ENCODE data around the gene LAMC3.
"Not testable (repeated sequence)": the region's sequence is repeated elsewhere in the genome, so short reads cannot be mapped to it uniquely, and the experiment has no call there.

Gene LAMC3

DNA sequence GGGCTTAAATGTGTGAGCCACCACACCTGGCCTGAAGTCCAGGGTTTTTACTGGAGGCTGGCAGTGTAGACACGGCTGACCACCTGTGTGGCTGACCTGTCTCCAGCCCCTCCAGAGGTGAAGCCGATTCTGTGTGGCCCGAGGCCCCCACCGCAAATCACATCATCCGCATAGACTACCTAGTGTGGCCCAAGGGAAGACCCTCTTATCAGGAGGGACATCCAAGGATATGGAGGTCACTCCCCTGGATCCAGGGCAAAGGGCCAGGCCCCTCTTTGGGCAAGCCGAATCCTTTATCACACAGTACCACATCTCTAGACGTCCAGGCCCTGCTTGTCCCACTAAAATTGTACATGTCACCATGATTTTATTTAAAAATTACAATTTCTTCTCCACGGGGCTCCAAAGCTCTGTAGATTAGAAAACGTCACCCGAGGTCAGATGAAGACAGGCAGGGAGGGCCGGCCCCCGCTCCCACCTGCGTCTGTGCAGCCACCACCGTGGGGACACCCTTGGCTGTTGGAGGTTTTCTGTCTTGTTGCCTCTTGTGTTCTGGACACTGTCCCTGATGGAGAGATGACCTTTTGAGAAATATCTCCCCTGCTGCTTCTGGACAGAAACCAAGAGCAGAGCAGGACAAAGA, 20.1 kb downstream of the LAMC3 start:
- DNase-seq (ENCODE audit: low read depth in 2 of 2) = no peak

DNA sequence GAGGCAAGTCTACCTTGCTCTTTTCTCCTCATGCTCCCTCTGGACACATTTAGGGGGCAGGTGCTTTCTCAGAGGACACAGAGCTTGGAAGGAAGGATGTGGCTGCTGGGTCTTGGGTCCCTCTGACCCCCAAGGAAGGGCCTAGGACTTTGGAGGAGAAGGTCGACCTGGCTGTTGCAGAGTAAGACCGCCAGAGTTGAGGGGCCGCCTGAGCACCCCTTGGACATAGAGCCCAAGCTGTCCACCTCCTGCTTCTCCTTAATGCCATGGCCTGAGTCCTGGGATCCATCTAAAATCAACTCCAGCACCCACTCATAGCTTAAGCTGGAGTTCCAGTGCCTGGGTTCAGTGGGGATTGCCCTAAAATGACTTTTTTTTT, 20.6 kb downstream of the LAMC3 start:
- DNase-seq (ENCODE audit: low read depth in 2 of 2) = no peak

DNA sequence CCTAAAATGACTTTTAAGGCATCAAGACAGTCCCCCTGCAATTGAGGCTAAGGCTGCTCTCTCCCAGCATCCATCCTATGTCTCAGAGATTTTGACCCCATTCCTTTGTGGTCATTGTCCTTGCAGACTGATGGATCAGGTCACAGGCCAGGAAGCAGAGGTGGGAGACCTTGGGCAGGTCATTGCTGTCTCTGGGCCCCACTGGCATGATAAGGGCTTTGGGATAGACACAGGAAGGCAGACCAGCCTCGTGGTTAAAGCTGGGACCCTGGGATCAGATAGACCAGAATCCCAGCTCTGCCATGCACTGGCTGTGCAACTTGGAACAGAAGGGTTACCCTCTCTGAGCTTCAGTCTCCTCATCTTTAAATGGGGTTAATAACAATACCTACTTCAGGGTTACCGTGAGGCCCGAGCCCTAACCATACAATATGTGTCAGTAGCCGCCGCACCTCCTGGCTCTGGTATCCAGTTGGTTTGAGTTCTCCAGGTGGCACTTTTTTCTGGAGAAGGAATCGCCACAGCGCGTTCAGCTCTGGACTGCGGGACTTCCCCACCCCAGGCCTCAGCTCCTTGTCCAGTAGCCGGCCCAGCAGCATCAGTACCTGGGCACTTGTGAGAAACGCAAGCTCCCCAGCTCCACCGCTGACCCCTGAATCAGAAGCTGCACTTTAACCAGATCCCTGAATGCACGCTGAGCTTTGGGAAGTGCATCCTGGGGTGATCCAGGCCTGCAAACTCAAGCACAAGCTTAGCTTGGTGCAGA, 21.4 kb downstream of the LAMC3 start:
- DNase-seq (ENCODE audit: low read depth in 2 of 2) = no peak

DNA sequence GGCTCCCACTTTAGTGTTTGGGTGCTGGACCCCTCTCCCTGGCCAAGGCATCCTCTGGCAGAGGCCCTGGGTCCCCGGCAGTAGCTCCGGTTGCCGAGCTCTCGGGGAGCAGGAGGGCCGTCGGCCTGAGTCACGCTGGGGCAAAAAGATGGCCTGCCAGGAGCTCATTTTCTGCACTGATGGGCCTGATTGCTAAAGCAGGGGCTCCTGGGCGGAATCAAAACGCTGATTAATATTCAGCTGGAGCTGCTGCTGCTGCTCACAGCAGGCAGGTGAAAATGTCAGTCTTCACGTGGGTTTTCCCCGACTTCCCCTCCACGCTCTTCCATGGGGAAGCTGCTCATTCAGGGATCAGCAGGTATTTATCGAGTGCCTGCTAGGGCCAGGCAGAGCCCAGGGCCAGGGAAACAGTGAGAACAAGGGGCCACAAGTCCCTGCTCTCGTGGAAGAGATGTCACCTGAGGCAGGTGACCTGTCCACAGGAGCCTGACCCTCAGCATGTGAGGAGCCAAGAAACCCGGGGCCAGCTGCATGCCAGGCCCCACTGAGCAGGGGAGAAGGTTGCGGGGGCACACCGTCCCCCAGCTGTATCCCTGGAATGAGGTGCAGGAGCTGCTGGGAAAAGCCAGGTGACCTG, 22.1 kb downstream of the LAMC3 start:
- DNase-seq (ENCODE audit: low read depth in 2 of 2) = no peak

DNA sequence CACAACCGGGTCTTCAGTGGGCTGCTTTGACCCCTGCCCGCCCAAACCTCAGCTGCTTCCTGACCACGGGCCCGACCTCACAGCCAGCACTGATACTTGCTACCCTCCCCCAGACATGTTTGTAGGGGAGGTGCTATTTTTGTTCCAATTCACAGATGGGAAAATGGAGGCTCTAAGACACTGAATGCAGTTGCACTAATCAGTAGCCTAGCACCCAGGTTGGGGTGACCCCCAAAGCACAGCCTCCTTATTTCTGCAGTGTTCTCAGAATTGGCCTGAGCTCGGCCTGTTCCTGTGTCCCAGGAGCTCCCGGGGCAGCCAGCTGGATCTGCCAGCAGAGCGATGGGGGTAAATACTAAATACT, 22.6 kb downstream of the LAMC3 start:
- DNase-seq (ENCODE audit: low read depth in 2 of 2) = no peak

DNA sequence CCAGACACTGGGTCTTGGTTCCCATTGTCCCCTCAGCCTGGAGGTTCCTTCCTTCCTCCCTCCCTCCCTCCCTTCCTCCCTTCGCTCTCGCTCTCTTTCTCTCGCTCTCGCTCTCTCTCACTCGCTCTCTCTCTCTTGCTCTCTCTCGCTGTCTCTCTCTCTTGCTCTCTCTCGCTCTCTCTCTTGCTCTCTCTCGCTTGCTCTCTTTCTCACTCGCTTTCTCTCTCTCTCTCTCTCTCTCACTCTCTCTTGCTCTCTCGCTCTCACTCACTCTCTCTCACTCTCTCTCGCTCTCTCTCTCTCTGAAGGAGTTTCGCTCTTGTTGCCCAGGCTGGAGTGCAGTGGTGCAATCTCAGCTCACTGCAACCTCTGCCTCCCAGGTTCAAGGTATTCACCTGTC, 23.4 kb downstream of the LAMC3 start:
- DNase-seq (ENCODE audit: low read depth in 2 of 2) = no peak

DNA sequence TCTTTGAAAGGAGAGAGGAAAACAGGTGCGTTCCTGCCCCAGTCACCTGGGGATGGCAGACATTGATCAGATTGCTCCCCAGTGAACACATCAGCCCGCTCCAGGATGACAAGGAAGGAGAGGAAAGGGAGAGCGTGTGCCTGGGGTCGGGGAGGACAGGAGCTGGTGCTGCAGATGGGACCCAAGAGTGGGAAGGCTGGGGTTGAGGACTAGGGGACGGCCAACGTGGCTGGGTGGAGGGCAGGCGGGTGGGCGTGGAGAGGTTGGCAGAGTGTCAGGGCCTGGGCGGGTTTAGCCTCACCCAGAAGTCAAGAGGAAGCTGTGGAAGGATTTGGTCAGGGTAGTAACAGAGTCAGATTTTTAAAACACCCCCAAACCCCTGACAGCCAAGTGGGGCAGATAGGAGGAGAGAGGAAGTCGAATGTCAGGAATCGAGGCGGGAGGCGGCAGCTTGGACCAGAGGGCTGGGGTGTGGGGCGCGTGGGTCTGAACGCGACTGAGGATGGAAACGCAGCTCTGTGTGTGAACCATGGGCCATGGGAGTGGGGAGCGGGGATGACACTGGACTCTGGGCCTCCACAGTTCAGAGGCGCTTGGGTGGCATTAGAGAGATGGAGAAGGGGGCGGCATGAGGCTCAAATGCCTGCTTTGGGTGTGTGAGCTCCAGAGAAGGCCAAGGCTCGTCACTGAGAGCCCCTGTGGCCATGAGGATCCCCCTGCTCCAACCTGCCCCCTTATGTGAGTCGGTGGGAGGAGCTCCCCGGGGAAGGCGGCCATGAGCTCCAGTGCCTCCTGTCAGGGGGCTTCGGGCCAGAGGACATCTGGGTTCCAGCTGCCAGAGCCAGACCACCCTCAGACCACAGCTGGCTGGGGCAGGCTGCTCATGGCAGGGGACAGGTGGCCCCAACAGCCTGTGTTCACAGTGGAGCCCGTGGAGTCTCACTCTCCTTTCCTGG, 24.6 kb downstream of the LAMC3 start:
- no peak for DNase-seq (ENCODE audit: low read depth in 2 of 2)

DNA sequence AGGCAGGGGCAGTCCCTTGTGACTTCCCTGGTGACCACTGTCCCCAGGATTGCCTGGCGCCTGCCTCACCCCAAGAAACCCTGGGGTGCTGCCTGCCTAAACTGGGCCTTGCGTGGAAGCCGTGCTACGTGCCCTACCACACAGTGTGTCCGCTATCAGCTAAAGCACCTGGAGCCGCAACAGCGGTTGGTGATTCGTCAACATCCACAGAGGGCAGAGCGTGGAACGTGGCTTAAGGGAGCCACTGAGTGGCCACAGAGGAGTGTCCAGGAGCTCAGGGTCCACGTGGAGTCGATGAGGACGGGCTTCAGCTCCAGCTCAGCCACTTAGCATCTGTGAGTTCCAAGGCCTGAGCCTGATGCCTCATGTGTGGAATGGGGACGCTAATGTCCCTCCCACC, 25.3 kb downstream of the LAMC3 start:
- DNase-seq (ENCODE audit: low read depth in 2 of 2) = no peak

DNA sequence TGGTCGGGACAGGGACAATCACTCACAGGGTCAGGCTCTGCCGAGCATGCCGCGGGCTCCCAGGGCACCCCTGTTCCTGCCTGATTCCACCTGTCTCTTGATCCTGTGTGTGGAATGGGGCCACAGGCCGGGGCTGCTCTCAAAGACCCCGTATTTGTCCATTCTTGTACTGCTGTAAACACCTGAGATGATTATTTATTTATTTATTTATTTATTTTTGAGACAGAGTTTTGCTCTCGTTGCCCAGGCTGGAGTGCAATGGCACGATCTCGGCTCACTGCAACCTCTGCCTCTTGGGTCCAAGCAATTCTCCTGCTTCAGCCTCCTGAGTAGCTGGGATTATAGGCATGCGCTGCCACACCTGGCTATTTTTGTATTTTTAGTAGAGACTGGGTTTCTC, 25.8 kb downstream of the LAMC3 start:
- not testable (repeated sequence) for DNase-seq (ENCODE audit: low read depth in 2 of 2)

DNA sequence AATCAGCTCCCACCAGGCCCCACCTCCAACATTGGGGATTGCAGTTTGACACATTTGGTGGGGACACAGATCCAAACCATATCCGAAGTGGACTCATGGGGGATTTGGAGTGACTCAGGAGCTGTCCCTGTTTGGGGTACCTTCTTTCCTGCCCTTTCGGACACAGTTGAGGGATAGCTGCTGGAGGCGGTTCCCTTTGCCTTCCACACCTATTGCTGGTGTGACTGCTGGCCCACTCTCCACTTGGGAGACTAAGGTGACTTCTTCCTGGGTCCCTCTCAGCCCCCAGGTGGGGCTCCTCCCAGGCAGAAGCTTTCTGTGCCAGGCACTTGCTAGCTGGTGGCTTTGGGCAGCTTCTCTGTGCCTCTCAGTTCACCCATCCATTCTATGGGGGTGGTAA, 26.6 kb downstream of the LAMC3 start:
- DNase-seq (ENCODE audit: low read depth in 2 of 2) = no peak

DNA sequence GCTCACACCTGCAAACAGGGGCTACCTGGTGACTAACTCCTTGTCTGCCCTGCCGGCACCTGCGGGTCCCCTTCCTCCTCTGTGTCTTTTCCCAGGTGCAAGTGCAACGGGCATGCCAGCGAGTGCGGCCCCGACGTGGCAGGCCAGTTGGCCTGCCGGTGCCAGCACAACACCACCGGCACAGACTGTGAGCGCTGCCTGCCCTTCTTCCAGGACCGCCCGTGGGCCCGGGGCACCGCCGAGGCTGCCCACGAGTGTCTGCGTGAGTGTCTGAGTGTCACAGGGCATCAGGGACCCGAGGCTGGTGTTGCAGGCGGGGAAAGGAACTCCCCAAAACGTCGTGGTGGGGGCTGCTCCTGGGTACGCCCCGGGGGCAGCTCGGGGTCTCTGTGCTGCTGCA, 27.1 kb downstream of the LAMC3 start:
- no peak for DNase-seq (ENCODE audit: low read depth in 2 of 2)

DNA sequence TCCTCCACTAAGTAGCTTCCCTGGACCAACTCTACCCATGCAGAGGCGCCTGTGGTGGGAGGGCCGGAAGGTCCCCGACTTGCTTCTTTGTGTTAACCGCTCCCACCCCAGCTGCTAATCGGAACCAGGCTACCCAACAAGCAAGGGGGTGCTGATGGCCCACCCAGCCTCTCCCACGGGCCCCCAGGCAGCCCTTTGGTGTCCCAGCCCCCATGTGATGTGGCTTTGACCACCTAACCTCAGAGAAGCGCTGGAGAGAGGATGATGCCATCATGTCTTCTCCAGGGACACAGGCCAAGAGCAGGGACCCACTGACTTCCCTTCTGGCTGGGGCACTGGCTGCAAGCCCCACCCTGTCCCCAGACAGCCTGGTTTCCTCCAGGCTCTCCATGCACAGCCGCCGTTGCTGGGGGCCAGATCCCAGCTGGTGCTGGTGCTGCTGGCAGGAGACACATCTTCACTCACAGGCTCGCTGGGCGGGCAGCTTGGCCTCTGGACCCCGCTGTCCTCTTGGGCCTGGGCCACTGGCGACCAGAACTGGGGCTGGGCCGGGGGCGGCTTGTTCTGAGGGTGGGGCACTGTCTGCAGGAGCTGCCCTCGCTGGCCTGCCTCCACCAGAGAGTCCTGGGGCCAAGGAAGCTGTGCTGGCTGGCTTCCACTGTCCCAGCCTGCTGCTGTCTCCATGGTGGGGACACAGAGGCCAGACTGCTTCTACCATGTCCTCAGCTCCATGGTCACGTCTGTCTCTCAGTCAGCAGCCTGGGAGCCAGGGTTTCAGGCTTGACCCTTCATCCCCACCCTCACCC, 27.8 kb downstream of the LAMC3 start:
- no peak for DNase-seq (ENCODE audit: low read depth in 2 of 2)

DNA sequence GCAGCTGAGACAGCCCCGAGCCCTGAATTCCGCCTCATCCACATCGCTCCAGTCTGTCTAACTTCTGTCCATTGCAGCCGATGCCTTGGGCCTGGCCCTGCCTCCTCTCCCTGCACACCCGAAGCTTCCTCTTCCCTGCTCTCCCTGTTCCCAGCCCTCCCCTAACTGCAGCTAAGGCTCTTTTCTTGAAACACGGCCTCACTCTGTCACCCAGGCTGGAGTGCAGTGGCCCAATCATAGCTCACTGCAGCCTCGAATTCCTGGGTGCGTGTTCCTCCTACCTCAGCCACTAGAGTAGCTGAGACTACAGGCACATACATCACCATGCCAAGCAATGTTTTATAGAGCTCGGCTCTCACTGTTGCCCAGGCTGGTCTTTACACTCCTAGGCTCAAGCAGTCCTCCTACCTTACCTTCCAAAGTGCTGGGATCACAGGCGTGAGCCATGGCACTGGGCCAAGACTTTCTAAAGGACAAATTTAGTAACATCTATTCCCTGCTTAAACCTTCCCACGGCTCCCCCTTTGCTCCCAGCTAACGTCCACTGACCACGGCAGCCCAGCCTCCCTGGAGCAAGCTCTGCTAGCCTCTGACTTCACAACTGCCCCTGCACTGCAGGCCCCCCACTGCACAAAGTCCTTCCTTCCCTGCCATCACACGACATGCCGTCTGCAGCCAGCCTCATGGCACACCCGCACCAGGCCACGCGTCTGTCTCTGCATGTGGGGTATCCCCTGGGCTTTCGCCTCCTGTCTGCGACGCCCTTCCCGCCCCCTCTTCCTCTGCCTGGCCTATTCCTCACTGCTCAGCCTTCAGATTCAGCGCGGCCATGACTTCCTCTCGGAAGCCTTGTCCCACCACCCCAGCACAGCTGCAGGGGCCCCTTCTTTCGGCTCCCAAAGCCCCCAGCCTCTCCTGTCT, 28.6 kb downstream of the LAMC3 start:
- no peak for DNase-seq (ENCODE audit: low read depth in 2 of 2)

DNA sequence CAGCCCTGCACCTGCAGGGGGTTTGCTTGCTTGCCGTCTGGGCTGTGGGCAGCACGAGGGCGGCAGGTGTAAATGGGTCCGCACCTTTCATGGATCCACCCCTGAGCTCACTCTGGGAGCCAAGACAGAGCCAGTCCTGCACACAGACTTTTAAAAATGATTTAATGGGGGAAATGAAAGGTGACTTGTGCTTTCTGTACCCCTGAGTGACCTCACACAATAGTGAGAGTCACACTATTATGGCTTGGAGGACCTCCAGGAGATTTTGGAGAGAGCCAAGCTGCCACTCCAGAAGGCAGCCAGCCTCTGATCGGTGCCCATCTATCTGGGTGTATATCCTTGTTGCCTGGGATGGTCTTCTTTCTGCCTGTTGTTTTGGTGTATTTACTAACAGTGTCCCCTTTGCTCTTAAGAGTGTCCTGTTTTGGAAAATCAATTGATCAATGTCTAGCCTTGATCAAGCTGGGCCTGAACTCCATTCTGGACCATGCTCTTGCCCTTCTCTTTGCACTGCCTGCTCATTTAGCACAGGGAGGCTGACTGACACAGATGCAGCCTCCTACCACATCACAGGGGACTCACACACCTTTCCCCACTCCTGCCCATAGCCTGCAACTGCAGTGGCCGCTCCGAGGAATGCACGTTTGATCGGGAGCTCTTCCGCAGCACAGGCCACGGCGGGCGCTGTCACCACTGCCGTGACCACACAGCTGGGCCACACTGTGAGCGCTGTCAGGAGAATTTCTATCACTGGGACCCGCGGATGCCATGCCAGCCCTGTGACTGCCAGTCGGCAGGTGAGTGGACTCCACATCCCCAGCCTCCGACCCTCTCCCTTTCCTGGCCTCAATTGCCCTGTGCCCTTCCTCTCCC, 29.5 kb downstream of the LAMC3 start:
- DNase-seq (ENCODE audit: low read depth in 2 of 2) = no peak

DNA sequence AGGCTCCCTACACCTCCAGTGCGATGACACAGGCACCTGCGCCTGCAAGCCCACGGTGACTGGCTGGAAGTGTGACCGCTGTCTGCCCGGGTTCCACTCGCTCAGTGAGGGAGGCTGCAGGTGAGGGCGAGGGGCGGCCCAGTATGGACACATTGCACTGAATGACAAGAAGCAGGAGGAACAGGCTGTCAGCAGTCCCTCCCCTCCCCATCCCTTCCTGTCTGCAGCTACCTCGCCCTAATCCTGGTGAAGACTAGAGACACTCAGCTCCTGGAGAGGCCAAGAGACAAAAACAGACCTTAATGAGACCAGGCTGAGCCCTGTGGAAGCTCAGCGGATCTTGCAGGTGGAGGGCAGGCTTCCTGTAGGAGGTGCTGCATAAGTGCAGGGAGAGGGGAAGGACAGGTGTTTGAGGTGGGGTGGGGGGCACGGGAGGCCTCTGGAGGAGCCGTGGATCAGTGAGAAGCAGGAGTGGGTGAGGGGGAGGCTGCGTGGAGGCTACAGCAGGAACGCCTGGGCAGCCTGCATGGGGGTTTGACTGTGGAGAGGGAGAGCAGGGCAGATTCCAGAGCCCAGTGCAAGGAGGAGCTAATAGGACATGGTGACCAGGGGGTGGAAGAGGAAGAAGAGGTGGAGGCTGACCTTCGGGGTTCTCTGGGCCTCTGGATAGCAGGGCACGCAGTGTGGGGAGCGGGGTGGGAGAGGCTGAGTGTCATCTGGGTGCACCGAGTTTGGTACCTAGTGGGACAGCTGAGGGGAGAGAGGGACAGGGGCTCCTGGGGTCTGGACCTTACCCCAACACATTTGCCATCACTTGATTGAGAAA, 30.4 kb downstream of the LAMC3 start:
- no peak for DNase-seq (ENCODE audit: low read depth in 2 of 2)

DNA sequence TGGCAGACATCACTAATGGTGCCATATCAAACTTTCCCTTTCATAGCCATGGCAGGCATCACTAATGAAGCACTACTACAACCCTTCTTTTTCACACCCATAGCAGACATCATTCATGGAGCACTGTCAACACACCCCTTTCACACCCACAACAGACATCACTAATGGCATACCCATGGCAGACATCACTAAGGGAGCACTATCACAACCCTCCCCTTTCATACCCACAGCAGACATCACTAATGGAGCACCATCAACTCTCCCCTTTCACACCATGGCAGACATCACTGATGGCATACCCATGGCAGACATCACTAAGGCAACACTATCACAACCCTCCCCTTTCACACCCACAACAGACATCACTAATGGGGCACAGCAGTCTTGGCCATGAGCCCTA, 33.7 kb downstream of the LAMC3 start:
- DNase-seq (ENCODE audit: low read depth in 2 of 2) = no peak

DNA sequence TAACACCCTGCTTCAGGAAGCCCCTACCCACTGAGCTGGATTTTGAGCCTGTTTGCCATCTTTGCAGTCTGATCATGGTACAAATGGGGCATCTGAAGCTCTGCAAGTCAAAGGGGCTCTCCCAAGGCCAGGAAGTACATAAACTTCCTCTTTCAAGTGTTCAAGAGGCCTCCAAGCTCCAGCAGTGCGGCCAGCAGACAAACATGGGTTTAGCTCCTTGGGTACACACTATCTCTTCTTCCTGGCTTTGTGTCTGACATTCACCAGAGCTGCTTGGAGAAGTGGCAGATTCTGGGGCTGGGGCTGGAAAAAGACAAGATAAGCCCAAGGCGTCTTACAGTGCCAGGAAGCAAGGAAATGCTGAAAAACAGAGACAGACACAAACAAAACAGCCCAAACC, 34.1 kb downstream of the LAMC3 start:
- no peak for DNase-seq (ENCODE audit: low read depth in 2 of 2)

DNA sequence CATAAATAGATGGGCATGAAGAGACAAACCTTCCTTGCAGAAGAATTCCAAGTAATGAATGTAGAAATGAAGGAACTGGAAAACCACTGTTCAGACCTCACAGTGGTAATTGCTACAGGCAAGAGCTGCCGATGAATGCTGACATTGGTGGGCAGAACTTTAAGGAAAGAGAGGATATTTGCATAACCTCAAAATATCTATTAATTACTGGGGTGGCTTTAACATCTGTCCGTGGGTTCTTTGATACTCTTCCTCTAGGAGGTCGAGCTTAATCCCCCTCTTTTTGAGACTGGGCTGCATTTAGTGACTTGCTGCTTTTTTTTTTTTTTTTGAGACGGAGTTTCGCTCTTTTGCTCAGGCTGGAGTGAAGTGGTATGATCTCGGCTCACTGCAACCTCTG, 34.7 kb downstream of the LAMC3 start:
- DNase-seq (ENCODE audit: low read depth in 2 of 2) = no peak
